Activated CD8-positive, alpha-beta memory T cell treated with anti-CD3 and anti-CD28 coated beads, Interleukin-2, amount 10 ng/mL, durations not matched to agents 7 days and 5 days (primary cell): ENCODE results near the gene USB1. TPM values are rescaled to one million over a fixed set of nuclear protein-coding genes. Genes with fewer than 3 reads are reported as not detected.

Experiments used
- ATAC-seq: fragments of 150-1000 bp; cut with Tn5 transposase; one replicate; pipeline ENCODE4 v1.10.0; 2021; ENCODE audit warnings: moderate library complexity
- CTCF ChIA-PET: fragments of 350-600 bp; sonication (Branson Sonifier 250); formaldehyde crosslinking; loops from one replicate; lab custom pipeline; 2021; ENCODE audit warnings: antibody characterized with exemption; lab: Charles Lee
- DNase-seq: peaks from one replicate; pipeline ENCODE4 v3.0.0-alpha.2; 2020
- H3K27ac Mint-ChIP-seq: one replicate; pipeline ENCODE4 v1.8.0; 2021; ENCODE audit warnings: mild to moderate bottlenecking, mixed read lengths
- H3K27me3 Mint-ChIP-seq: one replicate; pipeline ENCODE4 v1.8.0; 2021; ENCODE audit warnings: mixed read lengths
- H3K36me3 Mint-ChIP-seq: one replicate; pipeline ENCODE4 v1.8.0; 2021; ENCODE audit warnings: mild to moderate bottlenecking, mixed read lengths
- H3K4me1 Mint-ChIP-seq: one replicate; pipeline ENCODE4 v1.8.0; 2021; ENCODE audit warnings: mixed read lengths
- H3K4me3 Mint-ChIP-seq: one replicate; pipeline ENCODE4 v1.8.0; 2021; ENCODE audit warnings: mild to moderate bottlenecking, moderate library complexity, mixed read lengths
- H3K9me3 Mint-ChIP-seq: one replicate; pipeline ENCODE4 v1.8.0; 2022; ENCODE audit warnings: low read depth, mixed read lengths
- total RNA-seq, 2 experiments: library from RNA; stranded (reverse); gene quantifications; one replicate each; pipeline ENCODE4 v1.2.3, GENCODE V29; 2021

USB1 gene
- total RNA-seq, 2 experiments from 2014 or later, result 62.2 to 68.0 TPM

DNA sequence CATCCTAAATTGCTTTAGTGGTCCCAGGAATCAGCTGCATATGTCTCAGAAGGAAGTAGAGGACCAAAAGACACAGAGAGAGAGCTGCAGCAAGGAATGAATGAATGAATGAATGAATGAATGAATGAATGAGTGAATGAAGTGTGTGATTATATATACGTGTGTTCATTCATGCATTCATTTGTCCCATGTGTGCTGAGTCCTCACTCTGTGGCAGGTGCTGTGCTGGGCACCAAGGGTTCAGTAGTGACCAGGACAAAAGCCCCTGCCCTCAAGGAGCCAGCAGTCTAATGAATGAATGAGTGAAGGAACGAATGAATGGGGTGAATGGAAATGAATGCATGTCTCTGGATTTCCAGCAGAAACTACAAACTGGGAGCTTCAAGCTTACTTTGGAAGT is 39.7 kb upstream of the USB1 start:
- CTCF ChIA-PET, result no interaction called here
- H3K27me3 Mint-ChIP-seq, result no peaks in the 10 kb centered on the region

GRCh38 chr16:57962046-57962445 is 39.2 kb upstream of the USB1 start:
- H3K27me3 Mint-ChIP-seq, result no peaks in the 10 kb centered on the region
- no peak overlapping the region for H3K27ac Mint-ChIP-seq
- H3K9me3 Mint-ChIP-seq, result no peaks in the 10 kb centered on the region
- no peak overlapping the region for H3K4me3 Mint-ChIP-seq
- CTCF ChIA-PET, result no interaction called here
- H3K4me1 Mint-ChIP-seq, result no peaks in the 10 kb centered on the region
- ATAC-seq (no peak), DNase-seq (no peak)
- H3K36me3 Mint-ChIP-seq, result no peaks in the 10 kb centered on the region

More for the DNA sequence above, 39.7 kb upstream of the USB1 start:
- Mint-ChIP-seq H3K4me3 (no peak overlapping the region), H3K9me3 (no peaks in the 10 kb centered on the region), H3K36me3 (no peaks in the 10 kb centered on the region), H3K4me1 (no peaks in the 10 kb centered on the region), H3K27ac (no peak overlapping the region)
- DNase-seq (no peak), ATAC-seq (no peak)

GRCh38 chr16:57962756-57963155 is 38.5 kb upstream of the USB1 start:
- no peak for DNase-seq
- Mint-ChIP-seq H3K36me3 (no peaks in the 10 kb centered on the region), H3K27me3 (no peaks in the 10 kb centered on the region), H3K4me3 (no peak overlapping the region), H3K9me3 (no peaks in the 10 kb centered on the region), H3K4me1 (no peaks in the 10 kb centered on the region), H3K27ac (no peak overlapping the region)
- ATAC-seq, result no peak
- CTCF ChIA-PET, result no interaction called here

GRCh38 chr16:57964157-57964700 is 37.0 kb upstream of the USB1 start:
- ATAC-seq, result no peak
- DNase-seq, result no peak
- Mint-ChIP-seq H3K27ac (no peak overlapping the region), H3K9me3 (no peaks in the 10 kb centered on the region), H3K4me1 (no peaks in the 10 kb centered on the region), H3K27me3 (no peaks in the 10 kb centered on the region), H3K4me3 (no peak overlapping the region), H3K36me3 (no peaks in the 10 kb centered on the region)
- CTCF ChIA-PET, result no interaction called here

DNA sequence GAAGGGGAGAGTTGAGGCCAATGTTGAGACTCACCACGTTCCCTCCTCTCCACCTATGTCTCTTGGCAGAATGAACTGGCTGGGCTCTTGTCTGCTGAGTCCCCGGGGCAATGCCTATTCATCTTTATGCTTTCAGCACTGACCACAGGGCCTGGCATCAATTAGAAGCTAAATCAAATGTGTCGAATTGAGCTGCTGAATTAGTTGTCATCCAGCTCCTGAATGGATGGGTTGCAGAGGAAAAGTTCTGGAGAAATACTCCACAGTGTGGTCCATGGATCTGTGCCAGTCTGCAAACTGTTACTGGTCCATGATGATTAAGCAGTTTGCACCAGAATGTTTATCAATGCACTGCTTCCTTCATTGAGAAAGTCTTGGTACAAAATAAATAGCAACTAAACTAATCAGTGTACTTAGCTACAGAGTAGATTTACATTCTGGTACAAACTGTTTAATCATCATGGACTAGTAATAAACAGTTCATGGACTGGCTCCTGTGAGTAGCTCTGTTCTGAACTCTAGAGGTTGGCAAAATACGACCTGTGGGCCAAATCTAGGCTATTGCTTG is 34.9 kb upstream of the USB1 start:
- H3K4me3 Mint-ChIP-seq, result no peak overlapping the region
- no peaks in the 10 kb centered on the region for H3K36me3 Mint-ChIP-seq
- H3K9me3 Mint-ChIP-seq, result no peaks in the 10 kb centered on the region
- DNase-seq (no peak), ATAC-seq (no peak)
- CTCF ChIA-PET, result no interaction called here
- no peak overlapping the region for H3K27ac Mint-ChIP-seq
- H3K27me3 Mint-ChIP-seq, result no peaks in the 10 kb centered on the region
- H3K4me1 Mint-ChIP-seq, result no peaks in the 10 kb centered on the region

GRCh38 chr16:57966986-57967385 is 34.2 kb upstream of the USB1 start:
- DNase-seq (no peak), ATAC-seq (no peak)
- Mint-ChIP-seq H3K27ac (no peak overlapping the region), H3K27me3 (no peaks in the 10 kb centered on the region), H3K4me1 (no peaks in the 10 kb centered on the region), H3K9me3 (no peaks in the 10 kb centered on the region), H3K4me3 (no peak overlapping the region), H3K36me3 (no peaks in the 10 kb centered on the region)
- CTCF ChIA-PET, result no interaction called here

DNA sequence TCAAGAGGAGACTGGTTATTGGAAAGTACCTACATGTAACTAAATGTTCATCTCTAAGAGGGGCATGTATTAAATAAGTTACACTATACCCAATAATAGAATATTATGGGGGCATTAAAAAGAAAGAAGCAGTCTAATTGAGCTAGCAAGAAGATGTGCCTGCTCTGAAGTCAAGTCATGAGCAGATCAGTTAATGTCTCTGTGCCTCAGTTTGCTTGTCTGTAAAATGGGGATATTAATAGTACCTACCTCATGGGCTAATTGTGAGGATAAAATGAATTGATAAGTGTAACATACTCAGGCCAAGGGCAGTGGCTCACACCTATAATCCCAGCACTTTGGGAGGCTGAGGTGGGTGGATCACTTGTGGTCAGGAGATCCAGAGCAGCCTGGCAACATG is 33.3 kb upstream of the USB1 start:
- no peaks in the 10 kb centered on the region for H3K27me3 Mint-ChIP-seq
- no peak for DNase-seq
- H3K36me3 Mint-ChIP-seq, result no peaks in the 10 kb centered on the region
- no peak for ATAC-seq
- no peaks in the 10 kb centered on the region for H3K9me3 Mint-ChIP-seq
- CTCF ChIA-PET, result no interaction called here
- H3K4me1 Mint-ChIP-seq, result no peaks in the 10 kb centered on the region
- no peak overlapping the region for H3K27ac Mint-ChIP-seq
- H3K4me3 Mint-ChIP-seq, result no peak overlapping the region

GRCh38 chr16:57969451-57970123 is 31.6 kb upstream of the USB1 start:
- H3K27me3 Mint-ChIP-seq, result no peaks in the 10 kb centered on the region
- DNase-seq (no peak), ATAC-seq (no peak)
- H3K36me3 Mint-ChIP-seq, result no peaks in the 10 kb centered on the region
- no peak overlapping the region for H3K27ac Mint-ChIP-seq
- CTCF ChIA-PET, result interaction anchor here (0.8 kb wide), 1 partner anchor 393 kb away, joined by 3 read pairs; no protein-coding TSS in a partner anchor
- H3K4me1 Mint-ChIP-seq, result no peaks in the 10 kb centered on the region
- no peak overlapping the region for H3K4me3 Mint-ChIP-seq
- no peaks in the 10 kb centered on the region for H3K9me3 Mint-ChIP-seq

- Mint-ChIP-seq H3K9me3 (no peaks in the 10 kb centered on the region), H3K4me3 (no peak overlapping the region), H3K27me3 (no peaks in the 10 kb centered on the region), H3K27ac (no peak overlapping the region), H3K36me3 (no peaks in the 10 kb centered on the region), H3K4me1 (no peaks in the 10 kb centered on the region)
- CTCF ChIA-PET, result interaction anchor here (0.8 to 1.8 kb wide), 2 partner anchors 37 to 394 kb away, joined by 3 to 4 read pairs; no protein-coding TSS in a partner anchor
- DNase-seq (no peak), ATAC-seq (no peak)
These were observed 30.9 kb upstream of the USB1 start for GRCh38 chr16:57970319-57970718.

- Mint-ChIP-seq H3K4me3 (no peak within 1 kb of the TSS), H3K36me3 (no peaks in the 10 kb centered on the region), H3K9me3 (no peaks in the 10 kb centered on the region), H3K4me1 (no peaks in the 10 kb centered on the region), H3K27ac (no peak within 1 kb of the TSS), H3K27me3 (no peaks in the 10 kb centered on the region)
- DNase-seq (no peak), ATAC-seq (no peak)
- CTCF ChIA-PET, result interaction anchor here (1.8 kb wide), 1 partner anchor 38 kb away, joined by 4 read pairs; no protein-coding TSS in a partner anchor
These were observed 30.2 kb upstream of the USB1 start, which contains the start of gene CNGB1 for GRCh38 chr16:57970970-57971369. Gene CNGB1, minus strand, starts transcription at chr16:57971128. Its CDS starts 3,842 bp downstream, at chr16:57967286.

GRCh38 chr16:57971848-57972247 is 29.4 kb upstream of the USB1 start:
- no peak overlapping the region for H3K4me3 Mint-ChIP-seq
- CTCF ChIA-PET, result interaction anchor here (1.8 kb wide), 1 partner anchor 39 kb away, joined by 4 read pairs; no protein-coding TSS in a partner anchor
- H3K27me3 Mint-ChIP-seq, result no peaks in the 10 kb centered on the region
- no peak overlapping the region for H3K27ac Mint-ChIP-seq
- no peaks in the 10 kb centered on the region for H3K9me3 Mint-ChIP-seq
- H3K36me3 Mint-ChIP-seq, result no peaks in the 10 kb centered on the region
- no peaks in the 10 kb centered on the region for H3K4me1 Mint-ChIP-seq
- DNase-seq (no peak), ATAC-seq (no peak)

DNA sequence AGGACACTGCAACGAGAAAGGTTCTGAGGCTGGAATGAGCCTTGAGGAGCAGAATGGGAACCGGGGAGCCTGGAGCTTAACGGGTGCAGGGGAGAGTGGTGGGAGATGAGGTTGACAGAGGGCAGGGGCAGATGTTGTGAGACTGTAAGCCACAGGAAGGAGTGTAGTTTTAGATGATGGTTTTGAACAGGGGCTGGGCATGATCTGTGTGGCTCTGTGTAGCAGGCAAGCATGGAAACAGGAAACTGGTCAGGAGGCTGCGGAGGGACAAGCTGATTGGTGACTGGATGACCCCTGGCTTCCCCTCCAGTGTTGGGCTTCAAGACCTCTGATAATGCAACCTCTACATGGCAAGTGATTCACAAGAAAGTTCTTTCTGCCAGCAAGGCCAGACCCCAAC is 28.9 kb upstream of the USB1 start:
- Mint-ChIP-seq H3K9me3 (no peaks in the 10 kb centered on the region), H3K27ac (no peak overlapping the region), H3K27me3 (no peaks in the 10 kb centered on the region), H3K4me1 (no peaks in the 10 kb centered on the region), H3K4me3 (no peak overlapping the region), H3K36me3 (no peaks in the 10 kb centered on the region)
- no peak for ATAC-seq
- CTCF ChIA-PET, result interaction anchor here (1.8 kb wide), 1 partner anchor 39 kb away, joined by 4 read pairs; no protein-coding TSS in a partner anchor
- no peak for DNase-seq

GRCh38 chr16:57976331-57976796 is 24.8 kb upstream of the USB1 start:
- Mint-ChIP-seq H3K4me1 (no peaks in the 10 kb centered on the region), H3K27ac (no peak overlapping the region), H3K27me3 (no peaks in the 10 kb centered on the region), H3K4me3 (no peak overlapping the region), H3K9me3 (no peaks in the 10 kb centered on the region), H3K36me3 (no peaks in the 10 kb centered on the region)
- ATAC-seq (no peak), DNase-seq (no peak)
- CTCF ChIA-PET, result no interaction called here
